KBM-7 (cell line): ENCODE data around the gene DNAH10.

Experiments
- DNase-seq: peaks from one replicate; pipeline ENCODE4 v3.0.0-alpha.2; 2015
- in situ Hi-C: fragments of 300-500 bp; cut with MboI; formaldehyde crosslinking; loops from 2 replicates; pipeline ENCODE4 v1.14.3; 2020; ENCODE audit warnings: low sequenced_read_pairs, low pct_unique_long_range_greater_than_20kb, mixed read lengths

The DNAH10 gene

DNA sequence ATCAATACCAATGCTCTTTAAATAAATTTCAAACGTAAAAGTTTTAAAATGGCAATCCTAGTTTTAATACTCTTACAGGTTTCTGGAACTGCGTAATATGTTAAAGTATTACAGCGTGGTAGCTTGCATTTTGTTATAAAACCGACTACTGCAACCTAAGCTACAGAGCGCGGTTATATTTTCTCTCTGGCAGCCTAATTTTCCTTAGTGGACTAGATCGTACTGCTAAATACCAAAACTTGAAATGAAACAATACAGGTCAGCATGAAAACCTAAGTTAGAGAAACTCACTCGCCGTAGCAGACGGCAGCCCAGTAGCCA, 209.3 kb downstream of the DNAH10 start:
- in situ Hi-C loops = loop anchor here (5.0 kb wide), 1 partner anchor 41 kb away; no protein-coding TSS in a partner anchor
- DNase-seq = no peak

DNA sequence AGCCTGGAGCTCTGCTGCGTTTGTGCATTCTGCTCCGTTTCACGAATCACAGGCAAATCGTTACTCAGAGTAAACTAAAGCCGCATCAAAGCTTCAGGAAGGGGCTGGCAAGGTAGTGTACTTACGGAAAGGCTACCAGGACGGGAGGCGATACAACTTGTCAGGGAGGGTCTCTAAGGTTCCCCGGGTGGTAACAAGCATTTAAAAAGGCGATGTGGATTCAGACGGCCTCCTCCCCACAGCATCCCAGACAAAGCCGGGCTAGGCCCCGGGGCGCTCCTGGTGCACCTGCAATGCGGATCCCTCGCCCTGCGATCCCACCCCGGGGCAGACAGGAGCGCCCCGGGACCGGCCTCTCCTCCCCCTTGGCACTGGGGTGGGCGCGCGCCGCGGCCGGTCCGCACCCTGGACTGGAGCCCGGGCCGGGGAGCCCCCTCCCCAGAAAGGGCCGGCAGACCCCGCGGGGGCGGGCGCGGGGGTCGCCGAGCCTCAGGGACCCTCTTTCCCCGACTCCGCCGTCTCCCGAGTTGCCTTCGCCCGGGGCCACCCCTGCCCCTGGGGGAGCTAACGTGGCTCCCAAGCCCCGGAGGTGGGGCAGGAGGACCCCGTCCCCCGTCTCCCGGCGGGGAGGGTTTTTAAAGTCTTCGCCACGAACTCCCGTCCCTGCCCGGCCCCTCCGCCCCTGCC, 209.8 kb downstream of the DNAH10 start:
- in situ Hi-C loops = loop anchor here (5.0 kb wide), 1 partner anchor 40 kb away; no protein-coding TSS in a partner anchor

DNA sequence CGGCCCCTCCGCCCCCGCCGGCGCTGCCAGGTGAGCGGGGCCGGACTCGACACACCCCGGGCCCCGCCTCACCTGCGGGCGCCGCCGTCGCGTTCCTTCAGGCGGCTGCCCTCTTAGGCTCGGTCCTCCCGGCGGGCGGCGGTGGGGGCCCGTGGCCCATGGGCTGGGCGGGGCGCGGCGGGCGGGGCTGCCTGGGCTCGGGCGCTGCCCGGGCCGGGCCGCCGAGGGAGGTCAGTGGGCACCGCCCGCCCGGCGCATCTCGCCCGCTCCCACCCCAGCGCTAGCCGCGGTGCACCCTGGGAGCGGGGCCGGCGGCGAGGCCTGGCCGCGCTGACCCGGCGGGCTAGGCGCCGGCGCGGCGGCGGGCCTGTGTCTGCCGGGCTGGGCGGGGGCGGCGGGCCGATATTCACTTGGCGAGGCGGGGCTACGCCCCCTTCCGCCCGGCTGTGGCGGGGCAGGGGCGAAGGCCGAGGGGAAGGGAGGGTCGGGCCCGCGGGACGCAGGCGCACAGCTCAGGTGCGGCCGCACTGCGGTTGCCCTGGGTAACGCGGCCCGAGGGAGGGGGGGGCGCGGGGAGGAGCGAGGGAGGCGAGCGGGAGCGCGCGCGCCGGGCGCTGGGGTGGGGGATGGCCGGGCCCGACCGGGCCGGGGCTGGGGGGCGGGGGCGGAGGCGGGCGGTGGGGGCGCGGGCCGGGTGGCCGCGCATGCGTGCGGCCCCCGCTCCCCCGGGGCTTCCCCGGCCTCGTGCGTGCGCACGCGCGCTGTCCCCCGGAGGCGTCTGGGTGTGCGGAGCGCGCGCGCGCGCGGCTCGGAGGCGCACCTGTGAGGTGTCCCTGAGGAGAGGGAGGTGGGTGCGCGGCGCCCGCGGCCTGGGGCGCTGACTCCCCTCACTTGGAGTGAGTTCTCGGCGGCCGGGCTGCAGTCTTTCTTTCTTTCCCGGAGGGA, 210.6 kb downstream of the DNAH10 start, which contains the start of the genes CCDC92 and ZNF664:
Gene CCDC92 (minus strand): TSS at position 375 of the 945 bp plus-strand sequence. CDS start 28,526 bp downstream, outside the sequence.
Gene ZNF664 (plus strand): TSS at position 759 of the 945 bp plus-strand sequence. CDS start 38,930 bp downstream, outside the sequence.
- DNase-seq = peak; percentile 87
- in situ Hi-C loops = loop anchor here (5.0 kb wide), 1 partner anchor 40 kb away; no protein-coding TSS in a partner anchor

More for the DNA sequence above, 209.8 kb downstream of the DNAH10 start:
- peak; percentile 55 for DNase-seq

DNA sequence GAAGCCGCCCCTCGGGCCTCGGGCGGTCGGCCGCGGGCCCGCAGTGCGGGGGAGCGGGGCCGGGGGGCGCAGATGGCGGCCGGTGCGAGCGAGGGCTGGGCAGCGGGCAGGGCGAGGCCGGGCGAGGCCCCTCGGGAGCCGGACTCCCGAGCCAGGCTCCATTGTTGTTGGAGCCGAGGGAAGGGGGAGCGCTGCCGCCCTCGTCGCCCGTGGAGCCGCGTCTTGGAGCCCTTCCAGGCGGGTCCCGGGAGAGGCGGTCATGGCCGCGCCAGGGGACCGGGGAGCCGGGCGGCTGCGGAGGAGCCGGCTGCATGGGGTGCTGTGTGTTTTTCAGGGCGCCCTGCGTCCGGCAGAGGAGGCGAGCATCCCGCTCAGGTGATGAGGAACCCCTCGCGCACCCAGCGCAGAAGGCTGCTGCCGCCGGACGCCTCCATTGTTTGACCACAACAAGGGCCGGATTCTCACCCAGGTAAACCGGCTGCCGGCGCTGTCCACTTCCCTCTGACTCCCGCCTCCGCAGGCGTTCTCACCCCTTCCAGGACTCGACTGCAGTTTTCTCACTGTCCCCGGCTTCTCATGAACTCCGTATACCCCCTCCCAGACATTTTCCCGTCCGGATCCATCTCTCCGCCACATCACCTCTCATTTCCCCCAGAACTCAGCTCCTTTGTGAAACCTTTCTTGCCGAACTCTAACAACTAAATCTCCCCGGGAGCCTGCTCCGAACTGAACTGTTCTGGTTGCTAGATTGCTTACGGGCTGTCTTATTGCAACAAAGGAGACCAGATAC, 211.6 kb downstream of the DNAH10 start:
- in situ Hi-C loops = loop anchor here (5.0 kb wide), 1 partner anchor 39 kb away; no protein-coding TSS in a partner anchor
- DNase-seq = peak; percentile 21

DNA sequence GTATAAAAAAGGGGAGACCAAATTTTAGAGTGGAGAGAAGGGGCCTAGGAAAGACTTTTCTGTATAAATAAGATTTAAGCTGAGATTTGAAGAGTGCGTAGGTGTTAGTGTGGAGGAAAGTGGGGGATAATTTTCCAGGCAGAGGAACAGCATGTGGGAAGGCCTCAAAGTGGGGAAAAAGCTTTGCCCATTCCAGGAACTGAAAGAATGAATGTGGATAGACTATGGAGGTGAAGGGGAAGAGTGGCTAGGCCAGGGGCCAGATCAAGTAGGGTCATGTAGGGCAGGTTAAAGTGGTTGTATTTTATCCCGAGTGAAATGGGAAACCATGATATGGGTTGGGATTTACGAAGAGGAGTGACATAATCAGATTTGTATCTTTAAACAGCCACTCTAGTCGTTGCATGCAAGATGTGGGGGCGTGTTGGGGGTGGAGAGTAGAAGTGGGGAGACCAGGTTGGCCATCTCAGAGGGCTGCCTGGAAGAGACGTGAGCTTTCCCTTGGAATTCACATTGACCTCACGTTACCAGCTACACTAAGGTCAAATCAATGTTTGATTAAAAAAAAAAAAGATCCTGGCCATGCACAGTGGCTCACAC, 214.2 kb downstream of the DNAH10 start:
- in situ Hi-C loops = no loop called here
- no peak for DNase-seq

DNA sequence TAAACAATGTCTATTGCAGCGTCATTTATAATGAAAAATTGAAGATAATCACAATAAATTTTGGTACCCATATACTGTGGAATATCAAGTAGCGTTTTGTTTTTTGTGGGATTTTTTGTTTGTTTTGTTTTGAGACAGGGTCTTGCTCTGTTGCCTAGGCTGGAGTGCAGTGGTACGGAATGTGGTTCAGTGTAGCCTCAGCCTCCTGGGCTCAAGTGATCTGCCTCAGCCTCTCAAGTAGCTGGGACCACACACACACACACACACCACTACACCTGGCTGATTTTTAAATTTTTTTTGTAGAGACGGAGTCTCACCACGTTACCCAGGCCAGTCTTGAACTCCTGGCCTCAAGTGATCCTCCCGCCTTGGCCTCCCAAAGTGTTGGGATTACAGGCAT, 217.5 kb downstream of the DNAH10 start:
- no peak for DNase-seq
- in situ Hi-C loops = no loop called here

DNA sequence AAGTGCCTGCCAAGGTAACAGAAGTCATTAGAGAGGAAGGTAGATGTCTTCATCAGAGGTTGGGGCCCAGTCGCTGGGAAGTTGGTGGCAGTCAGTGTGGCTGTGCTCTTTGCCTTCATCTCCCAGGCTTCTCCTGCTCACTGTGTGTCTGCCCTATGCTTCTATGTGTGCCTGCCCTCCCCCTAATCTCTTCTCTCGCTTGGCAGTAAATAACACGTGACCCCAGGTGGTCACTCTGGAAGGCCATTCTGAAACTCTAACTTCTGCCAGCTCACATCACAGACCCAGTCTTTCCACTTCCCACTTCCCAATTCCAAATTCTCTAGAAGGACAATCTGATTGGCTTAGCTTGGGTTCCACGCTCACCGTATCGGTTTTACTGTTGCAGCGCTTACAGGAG, 220.2 kb downstream of the DNAH10 start:
- in situ Hi-C loops = no loop called here
- no peak for DNase-seq

DNA sequence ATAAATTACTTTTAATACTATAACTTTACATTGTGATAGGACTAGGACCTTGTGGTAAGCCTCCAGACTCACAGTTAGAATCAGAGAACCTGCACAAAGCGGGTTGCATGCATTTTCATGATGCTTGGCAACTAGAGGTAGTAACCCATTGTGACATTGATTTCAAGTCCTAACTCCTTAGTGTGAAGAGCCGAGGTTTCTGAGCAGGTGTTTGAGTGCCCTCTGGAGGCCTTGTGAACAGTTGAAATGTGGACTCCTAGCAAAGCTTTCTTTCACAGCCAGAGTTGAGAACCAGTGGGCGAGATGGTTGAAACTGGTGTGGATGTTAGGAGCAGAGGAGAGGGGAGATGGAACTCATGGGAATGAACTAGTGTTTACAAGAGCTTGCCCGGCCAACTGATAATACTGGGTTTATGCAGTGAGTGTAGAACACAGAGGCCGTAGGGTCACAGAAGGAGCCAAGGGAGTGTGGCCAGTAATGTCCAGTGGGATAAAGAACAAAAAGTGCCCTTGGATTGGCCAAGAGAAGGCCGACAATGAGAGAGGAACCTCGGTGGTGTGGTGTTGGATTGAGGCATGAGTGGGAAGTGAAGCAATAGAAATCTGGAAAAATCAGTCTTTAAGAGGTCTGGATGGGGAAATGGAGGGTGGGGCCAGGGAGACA, 221.9 kb downstream of the DNAH10 start:
- in situ Hi-C loops = no loop called here
- DNase-seq = peak; percentile 48

DNA sequence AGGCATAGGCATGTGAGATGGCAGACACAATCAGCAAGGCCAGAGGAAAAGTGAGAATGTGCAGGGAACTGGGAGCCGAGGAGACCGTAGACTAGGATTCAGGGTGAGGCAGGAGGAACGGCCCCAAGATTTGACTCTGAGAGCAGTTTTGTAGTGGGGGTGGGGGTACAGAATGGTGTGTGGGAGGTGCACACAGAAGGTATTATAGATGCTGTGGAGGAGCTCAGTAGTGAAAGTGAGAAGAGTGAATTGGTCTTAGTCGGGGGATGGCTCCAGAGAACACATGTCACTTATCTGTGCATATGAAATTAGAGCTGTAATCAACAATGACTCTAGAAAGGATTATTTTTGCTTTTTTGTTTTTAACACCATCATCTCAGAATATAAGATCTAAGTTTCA, 222.8 kb downstream of the DNAH10 start:
- in situ Hi-C loops = no loop called here
- DNase-seq = no peak
